Esophagus muscularis mucosa (tissue), 4 donors: ENCODE data around the gene ADSS1. TPM values are rescaled to one million over a fixed set of nuclear protein-coding genes. Genes with fewer than 3 reads are reported as not detected.
"Not testable (repeated sequence)": the region's sequence is repeated elsewhere in the genome, so short reads cannot be mapped to it uniquely, and the experiment has no call there.

Experiments
- DNase-seq: peaks from one replicate; pipeline ENCODE4 v3.0.0-alpha.2; 2017; ENCODE audit errors: extremely low spot score
- H3K27ac ChIP-seq, 4 donors: fragments of 200-600 bp; sonication (generic); replicated peaks in 1 of 4; 1 replicate in 3 of 4; 2 replicates in 1 of 4; pipeline ENCODE4 v1.5.1; 2016 to 2019; ENCODE audit warnings: mild to moderate bottlenecking in 1 of 4
- H3K27me3 ChIP-seq, 4 donors: fragments of 200-600 bp; sonication (generic); one replicate each; pipeline versions ENCODE4 v1.5.1 to v1.6.0; 2016 to 2019
- H3K36me3 ChIP-seq, 4 donors: fragments of 200-600 bp; sonication (generic); one replicate each; pipeline ENCODE4 v1.5.1; 2016 to 2019
- H3K4me1 ChIP-seq, 4 donors: fragments of 200-600 bp; sonication (generic); one replicate each; pipeline ENCODE4 v1.5.1; 2016 to 2019
- H3K4me3 ChIP-seq, 4 donors: fragments of 200-600 bp; sonication (generic); 1 replicate in 2 of 4; 2 replicates in 2 of 4; pipeline ENCODE4 v1.5.1; 2016 to 2019; ENCODE audit warnings: mild to moderate bottlenecking in 4 of 4, moderate library complexity in 1 of 4
- H3K9me3 ChIP-seq, 4 donors: fragments of 200-600 bp; sonication (generic); 1 replicate in 3 of 4; 2 replicates in 1 of 4; pipeline ENCODE4 v1.5.1; 2016 to 2019
- EP300 ChIP-seq: sonication (generic); formaldehyde crosslinking; IDR thresholded peaks from one replicate; pipeline ENCODE4 v1.6.1; 2017; ENCODE audit warnings: antibody characterized with exemption
- POLR2A ChIP-seq: fragments of 450-650 bp; IDR thresholded peaks from one replicate; pipeline ENCODE4 v1.6.1; 2017; ENCODE audit warnings: antibody characterized with exemption, moderate library complexity, mild to moderate bottlenecking, low read depth
- POLR2AphosphoS5 ChIP-seq, 2 donors: sonication (generic); formaldehyde crosslinking; IDR thresholded peaks; one replicate each; pipeline ENCODE4 v1.6.1; 2017; ENCODE audit warnings: antibody characterized with exemption in 2 of 2
- WGBS: methylation state at CpG from one replicate; pipeline ENCODE4 v1.1.5; 2018; 5-methylcytosine and 5-hydroxymethylcytosine counted together
- intact Hi-C: fragments of 100-400 bp; cut with DNase I; formaldehyde crosslinking; loops from one replicate; pipeline ENCODE4 v1.15.1; 2023
- total RNA-seq, 4 donors: library from RNA; depleted of rRNA; stranded (reverse); fragments of >200 nt; gene quantifications; one replicate each; pipeline versions ENCODE4 v1.1.0 to v1.2.1, GENCODE V29; 2016
- TF ChIP-seq, protein P1 (sequence below), 3 experiments: fragments of 200-600 bp in 2 of 3; fragments of 450-650 bp in 1 of 3; sonication (generic) in 2 of 3; IDR thresholded peaks; one replicate each; pipeline ENCODE4 v1.5.1; 2017 to 2019; ENCODE audit warnings: antibody characterized with exemption in 3 of 3, mild to moderate bottlenecking in 2 of 3, moderate library complexity in 1 of 3

The ADSS1 gene
- total RNA-seq, 4 donors from 2014 or later: 4.3 to 7.9 (median 5.7) TPM

- no peak overlapping the region for H3K27ac ChIP-seq
- intact Hi-C loops: no loop called here
- H3K9me3 ChIP-seq: no peaks in the 10 kb centered on the region
- H3K4me3 ChIP-seq: peak overlapping the region in 1 of 4 donors; percentile 74
- H3K4me1 ChIP-seq: peaks cover 43 to 45% (median 44%) of the 10 kb centered on the region in 4 donors
- H3K36me3 ChIP-seq: peaks cover 0 to 4% (median 2%) of the 10 kb centered on the region in 4 donors
- no peak for DNase-seq
- 88% methylated on average over 16 of the region's 25 CpGs for WGBS
- H3K27me3 ChIP-seq: no peaks in the 10 kb centered on the region
- TF ChIP-seq POLR2A: no peak
These were observed 1.9 kb downstream of the ADSS1 start for GRCh38 chr14:104725772-104726548.

DNA sequence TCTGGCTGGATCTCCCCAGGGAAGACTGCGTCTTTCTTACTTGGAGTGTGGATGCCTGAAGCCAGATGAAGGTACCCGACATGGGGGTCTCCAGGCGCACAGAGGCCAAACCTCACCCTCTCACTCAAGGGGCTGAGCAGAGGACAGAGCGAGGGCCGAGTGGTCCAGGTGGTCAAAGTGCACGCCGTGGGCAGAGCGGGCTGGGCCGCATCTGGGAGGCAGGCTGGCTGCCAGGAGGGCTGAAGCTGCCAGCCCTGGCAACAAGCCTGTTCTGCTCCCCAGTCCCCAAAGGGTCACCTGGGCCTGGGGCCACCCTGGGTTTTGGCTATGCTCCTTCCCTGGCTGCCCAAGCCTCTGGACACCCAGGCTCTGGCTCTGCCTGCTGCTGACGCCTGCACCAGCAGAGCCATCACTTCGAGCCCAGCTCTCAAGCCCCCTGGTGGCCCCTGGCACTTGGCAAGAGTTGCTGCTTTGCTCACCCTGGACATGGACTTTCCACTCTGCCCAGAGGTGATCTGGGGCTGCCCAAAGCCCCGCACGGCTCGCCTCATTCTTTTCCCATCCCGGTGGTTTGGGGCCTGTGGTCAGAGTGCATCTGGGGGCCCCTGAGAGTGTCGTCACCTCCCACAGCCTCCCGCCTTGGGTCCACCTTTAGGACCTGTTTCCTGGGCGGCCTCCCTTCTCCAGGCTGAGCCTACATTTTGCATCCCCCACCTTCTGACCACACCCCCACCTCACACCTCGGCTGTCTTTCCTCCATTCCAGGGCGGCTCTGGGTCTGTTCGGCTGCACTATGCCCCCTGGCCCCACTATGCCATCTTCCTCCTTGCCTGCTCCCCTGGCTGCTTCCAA lies 2.8 kb downstream of the ADSS1 start:
- Histone ChIP-seq H3K4me1 (peaks cover 42 to 52% (median 46%) of the 10 kb centered on the region in 4 donors), H3K36me3 (no peaks in the 10 kb centered on the region), H3K27me3 (no peaks in the 10 kb centered on the region), H3K4me3 (no peak overlapping the region), H3K9me3 (no peaks in the 10 kb centered on the region), H3K27ac (no peak overlapping the region)
- TF ChIP-seq POLR2A (no peak), EP300 (no peak), POLR2AphosphoS5 (IDR thresholded peaks at IDR 0.05) (no peak)
- TF ChIP-seq, protein P1, sequence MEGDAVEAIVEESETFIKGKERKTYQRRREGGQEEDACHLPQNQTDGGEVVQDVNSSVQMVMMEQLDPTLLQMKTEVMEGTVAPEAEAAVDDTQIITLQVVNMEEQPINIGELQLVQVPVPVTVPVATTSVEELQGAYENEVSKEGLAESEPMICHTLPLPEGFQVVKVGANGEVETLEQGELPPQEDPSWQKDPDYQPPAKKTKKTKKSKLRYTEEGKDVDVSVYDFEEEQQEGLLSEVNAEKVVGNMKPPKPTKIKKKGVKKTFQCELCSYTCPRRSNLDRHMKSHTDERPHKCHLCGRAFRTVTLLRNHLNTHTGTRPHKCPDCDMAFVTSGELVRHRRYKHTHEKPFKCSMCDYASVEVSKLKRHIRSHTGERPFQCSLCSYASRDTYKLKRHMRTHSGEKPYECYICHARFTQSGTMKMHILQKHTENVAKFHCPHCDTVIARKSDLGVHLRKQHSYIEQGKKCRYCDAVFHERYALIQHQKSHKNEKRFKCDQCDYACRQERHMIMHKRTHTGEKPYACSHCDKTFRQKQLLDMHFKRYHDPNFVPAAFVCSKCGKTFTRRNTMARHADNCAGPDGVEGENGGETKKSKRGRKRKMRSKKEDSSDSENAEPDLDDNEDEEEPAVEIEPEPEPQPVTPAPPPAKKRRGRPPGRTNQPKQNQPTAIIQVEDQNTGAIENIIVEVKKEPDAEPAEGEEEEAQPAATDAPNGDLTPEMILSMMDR (IDR thresholded peaks at IDR 0.05): no peak
- intact Hi-C loops: no loop called here
- WGBS: 76% methylated on average over 10 of the region's 21 CpGs
- DNase-seq: no peak

DNA sequence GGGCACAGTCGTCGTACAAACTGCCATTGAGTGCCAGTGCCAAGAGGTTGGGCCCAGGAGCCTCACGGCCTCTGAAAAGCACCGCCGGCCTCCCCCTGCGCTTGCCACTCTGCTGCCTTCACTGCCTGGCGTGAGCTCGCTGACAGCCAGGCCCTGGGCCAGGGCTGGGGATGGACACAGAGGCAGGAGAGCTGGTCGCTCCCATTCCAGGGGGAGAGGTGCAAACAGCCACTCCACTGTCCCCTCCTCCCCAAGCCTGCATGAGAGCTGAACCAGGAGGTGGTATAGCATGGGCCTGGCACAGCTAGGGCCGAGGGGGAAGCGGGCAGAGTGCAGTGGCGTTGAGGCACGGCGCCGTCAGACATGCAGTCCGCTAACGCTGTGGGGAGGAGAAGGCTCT lies 4.6 kb downstream of the ADSS1 start:
- H3K9me3 ChIP-seq: no peaks in the 10 kb centered on the region
- no peaks in the 10 kb centered on the region for H3K36me3 ChIP-seq
- no peak overlapping the region for H3K4me3 ChIP-seq
- peaks cover 40 to 53% (median 43%) of the 10 kb centered on the region in 4 donors for H3K4me1 ChIP-seq
- H3K27ac ChIP-seq: no peak overlapping the region
- H3K27me3 ChIP-seq: no peaks in the 10 kb centered on the region
- DNase-seq: no peak
- 100% methylated on average over 4 of the region's 17 CpGs for WGBS
- intact Hi-C loops: no loop called here
- TF ChIP-seq POLR2A: no peak
- no peak for TF ChIP-seq EP300
- TF ChIP-seq, protein P1 (IDR thresholded peaks at IDR 0.05): no peak
- no peak for TF ChIP-seq POLR2AphosphoS5 (IDR thresholded peaks at IDR 0.05)

- WGBS: 95% methylated on average over 36 of the region's 73 CpGs
- DNase-seq, H3K4me3 ChIP-seq, H3K27me3 ChIP-seq, H3K9me3 ChIP-seq, H3K36me3 ChIP-seq, H3K27ac ChIP-seq, intact Hi-C loops: not testable (repeated sequence)
- H3K4me1 ChIP-seq: peaks cover 33 to 57% (median 41%) of the 10 kb centered on the region in 4 donors
These were observed 5.3 kb downstream of the ADSS1 start for GRCh38 chr14:104729176-104729834.

GRCh38 chr14:104729835-104730181 lies 5.8 kb downstream of the ADSS1 start:
- TF ChIP-seq, protein P1 (IDR thresholded peaks at IDR 0.05): no peak
- no peak for TF ChIP-seq EP300
- TF ChIP-seq POLR2A: no peak
- no peak for TF ChIP-seq POLR2AphosphoS5 (IDR thresholded peaks at IDR 0.05)
- intact Hi-C loops: no loop called here
- no peak overlapping the region for H3K27ac ChIP-seq

More at GRCh38 chr14:104729835-104730181, 5.8 kb downstream of the ADSS1 start:
- no peaks in the 10 kb centered on the region for H3K36me3 ChIP-seq
- no peak for DNase-seq
- no peaks in the 10 kb centered on the region for H3K9me3 ChIP-seq
- 91% methylated on average over 13 of the region's 16 CpGs for WGBS
- H3K4me3 ChIP-seq: no peak overlapping the region
- H3K4me1 ChIP-seq: peaks cover 30 to 57% (median 41%) of the 10 kb centered on the region in 4 donors
- H3K27me3 ChIP-seq: no peaks in the 10 kb centered on the region
